HS-5 (cell line): Measurements from ENCODE around the gene SYT14.
"Not testable (repeated sequence)": the region's sequence is repeated elsewhere in the genome, so short reads cannot be mapped to it uniquely, and the experiment has no call there.

Experiments
- DNase-seq: peaks from one replicate; pipeline ENCODE4 v3.0.0-alpha.2; 2012; ENCODE audit warnings: low read depth

The SYT14 gene

GRCh38 chr1:209937996-209938959 is at the start of gene SYT14:
Gene SYT14, plus strand, starts transcription at chr1:209938217. Its CDS starts 48 bp downstream, at chr1:209938265.
- peak; percentile 24 for DNase-seq

GRCh38 chr1:209888291-209889076 is 49.5 kb upstream of the SYT14 start:
- DNase-seq, result not testable (repeated sequence)

- DNase-seq, result no peak
These were observed 49.0 kb upstream of the SYT14 start for GRCh38 chr1:209889077-209889418.

GRCh38 chr1:209890641-209891330 is 47.2 kb upstream of the SYT14 start:
- no peak for DNase-seq

- no peak for DNase-seq
These were observed 44.3 kb upstream of the SYT14 start for GRCh38 chr1:209893751-209894150.

GRCh38 chr1:209895709-209896108 is 42.3 kb upstream of the SYT14 start:
- DNase-seq, result peak; percentile 65

GRCh38 chr1:209896346-209896745 is 41.7 kb upstream of the SYT14 start:
- no peak for DNase-seq

- not testable (repeated sequence) for DNase-seq
These were observed 39.7 kb upstream of the SYT14 start for GRCh38 chr1:209898271-209898670.

- not testable (repeated sequence) for DNase-seq
These were observed 39.2 kb upstream of the SYT14 start for GRCh38 chr1:209898851-209899250.

- no peak for DNase-seq
These were observed 38.1 kb upstream of the SYT14 start for GRCh38 chr1:209899948-209900347.

GRCh38 chr1:209900734-209901133 is 37.3 kb upstream of the SYT14 start:
- DNase-seq, result peak; percentile 80

GRCh38 chr1:209901211-209901610 is 36.8 kb upstream of the SYT14 start:
- DNase-seq, result no peak

GRCh38 chr1:209904774-209905173 is 33.2 kb upstream of the SYT14 start:
- not testable (repeated sequence) for DNase-seq

GRCh38 chr1:209911746-209912145 is 26.3 kb upstream of the SYT14 start:
- no peak for DNase-seq

- DNase-seq, result no peak
These were observed 25.7 kb upstream of the SYT14 start for GRCh38 chr1:209912306-209912705.

GRCh38 chr1:209919637-209920036 is 18.4 kb upstream of the SYT14 start:
- not testable (repeated sequence) for DNase-seq

- no peak for DNase-seq
These were observed 17.2 kb upstream of the SYT14 start for GRCh38 chr1:209920844-209921243.

- DNase-seq, result no peak
These were observed 13.6 kb upstream of the SYT14 start for GRCh38 chr1:209924390-209924789.

GRCh38 chr1:209926045-209926444 is 12.0 kb upstream of the SYT14 start:
- peak; percentile 60 for DNase-seq

GRCh38 chr1:209927466-209927865 is 10.6 kb upstream of the SYT14 start:
- DNase-seq, result no peak

GRCh38 chr1:209929751-209930150 is 8.3 kb upstream of the SYT14 start:
- peak; percentile 32 for DNase-seq

GRCh38 chr1:209931141-209931540 is 6.9 kb upstream of the SYT14 start:
- DNase-seq, result no peak
